VCaP (cell line): ENCODE results near the gene PIGT.

ENCODE experiments used
- H3K27ac ChIP-seq: fragments of 450-650 bp; 2 replicates; pipeline ENCODE4 v1.5.1; 2017
- CTCF ChIP-seq: fragments of 450-650 bp; conservative IDR thresholded peaks from 2 replicates; pipeline ENCODE4 v1.5.1; 2017; ENCODE audit warnings: mild to moderate bottlenecking, moderate library complexity

Gene PIGT

GRCh38 chr20:45420125-45420524 lies 4.2 kb downstream of the PIGT start:
- H3K27ac ChIP-seq: peak overlapping the region; percentile 85
- no peak for TF ChIP-seq CTCF

GRCh38 chr20:45423700-45424099 lies 7.8 kb downstream of the PIGT start:
- TF ChIP-seq CTCF: no peak

GRCh38 chr20:45425561-45425960 lies 9.6 kb downstream of the PIGT start:
- no peak overlapping the region for H3K27ac ChIP-seq
- no peak for TF ChIP-seq CTCF

More at GRCh38 chr20:45423700-45424099, 7.8 kb downstream of the PIGT start:
- no peak overlapping the region for H3K27ac ChIP-seq

- H3K27ac ChIP-seq: no peak overlapping the region
These were observed 10.5 kb downstream of the PIGT start for GRCh38 chr20:45426320-45427016.

GRCh38 chr20:45427236-45428149 lies 11.6 kb downstream of the PIGT start:
- no peak for TF ChIP-seq CTCF
- H3K27ac ChIP-seq: no peak overlapping the region

More at GRCh38 chr20:45426320-45427016, 10.5 kb downstream of the PIGT start:
- no peak for TF ChIP-seq CTCF

GRCh38 chr20:45429618-45430017 lies 13.7 kb downstream of the PIGT start:
- H3K27ac ChIP-seq: no peak overlapping the region
- TF ChIP-seq CTCF: no peak

GRCh38 chr20:45432294-45432693 lies 16.4 kb downstream of the PIGT start:
- no peak overlapping the region for H3K27ac ChIP-seq
- TF ChIP-seq CTCF: no peak
